ENCODE results near the gene SP3. TPM values are rescaled to one million over a fixed set of nuclear protein-coding genes. Genes with fewer than 3 reads are reported as not detected.

The SP3 gene
- total and polyA plus RNA-seq, 4 donors = 14.5 to 183 (median 55.2) TPM

- no peak for TF ChIP-seq CTCF (IDR thresholded peaks at IDR 0.05; ENCODE audit: control extremely low read depth, extremely low read depth)
- Histone ChIP-seq H3K27ac (ENCODE audit: low read depth in 1 of 2, low read length in 1 of 2) (no peak overlapping the region), H3K4me1 (ENCODE audit: control insufficient read depth in 5 of 5, insufficient read depth in 5 of 5, low read length in 5 of 5) (peaks cover 0 to 27% (median 2%) of the 10 kb centered on the region in 5 donors), H3K27me3 (ENCODE audit: control insufficient read depth in 3 of 3, insufficient read depth in 3 of 3, low read length in 2 of 3) (no peaks in the 10 kb centered on the region), H3K9me3 (ENCODE audit: control insufficient read depth in 4 of 4, insufficient read depth in 3 of 4, low read length in 3 of 4) (no peaks in the 10 kb centered on the region), H3K36me3 (ENCODE audit: control insufficient read depth in 4 of 4, insufficient read depth in 4 of 4, low read length in 4 of 4) (no peaks in the 10 kb centered on the region), H3K4me3 (no peak overlapping the region), H3K9ac (ENCODE audit: insufficient read depth in 1 of 2, low read length in 2 of 2) (no peak overlapping the region)
- DNase-seq (peak; percentile 77 to 88 (median 85)), ATAC-seq (ENCODE audit: insufficient read depth, low FRiP score) (no peak)
- 20 to 30% methylated on average over 4 of the region's 4 CpGs for WGBS, 2 donors
Measured at GRCh38 chr2:173881461-173881860, 83.7 kb downstream of the SP3 start.

GRCh38 chr2:173880561-173880960 lies 84.6 kb downstream of the SP3 start:
- no peak for TF ChIP-seq CTCF (IDR thresholded peaks at IDR 0.05; ENCODE audit: control extremely low read depth, extremely low read depth)
- H3K9ac ChIP-seq (ENCODE audit: insufficient read depth in 1 of 2, low read length in 2 of 2) = no peak overlapping the region
- H3K36me3 ChIP-seq (ENCODE audit: control insufficient read depth in 4 of 4, insufficient read depth in 4 of 4, low read length in 4 of 4) = no peaks in the 10 kb centered on the region
- 87 to 91% methylated on average over 6 of the region's 6 CpGs for WGBS, 2 donors
- no peaks in the 10 kb centered on the region for H3K9me3 ChIP-seq (ENCODE audit: control insufficient read depth in 4 of 4, insufficient read depth in 3 of 4, low read length in 3 of 4)
- H3K4me1 ChIP-seq (ENCODE audit: control insufficient read depth in 5 of 5, insufficient read depth in 5 of 5, low read length in 5 of 5) = peaks cover 0 to 27% (median 2%) of the 10 kb centered on the region in 5 donors
- DNase-seq = no peak
- no peak overlapping the region for H3K4me3 ChIP-seq
- no peak overlapping the region for H3K27ac ChIP-seq (ENCODE audit: low read depth in 1 of 2, low read length in 1 of 2)
- no peaks in the 10 kb centered on the region for H3K27me3 ChIP-seq (ENCODE audit: control insufficient read depth in 3 of 3, insufficient read depth in 3 of 3, low read length in 2 of 3)
- ATAC-seq (ENCODE audit: insufficient read depth, low FRiP score) = no peak

- no peak for TF ChIP-seq CTCF (IDR thresholded peaks at IDR 0.05; ENCODE audit: control extremely low read depth, extremely low read depth)
- no peaks in the 10 kb centered on the region for H3K27me3 ChIP-seq (ENCODE audit: control insufficient read depth in 3 of 3, insufficient read depth in 3 of 3, low read length in 2 of 3)
- H3K4me3 ChIP-seq = no peak overlapping the region
- 90 to 92% methylated on average over 9 of the region's 9 CpGs for WGBS, 2 donors
- DNase-seq = no peak
- H3K27ac ChIP-seq (ENCODE audit: low read depth in 1 of 2, low read length in 1 of 2) = no peak overlapping the region
- H3K9me3 ChIP-seq (ENCODE audit: control insufficient read depth in 4 of 4, insufficient read depth in 3 of 4, low read length in 3 of 4) = no peaks in the 10 kb centered on the region
- peaks cover 0 to 9% (median 2%) of the 10 kb centered on the region in 5 donors for H3K4me1 ChIP-seq (ENCODE audit: control insufficient read depth in 5 of 5, insufficient read depth in 5 of 5, low read length in 5 of 5)
- no peak for ATAC-seq (ENCODE audit: insufficient read depth, low FRiP score)
- H3K36me3 ChIP-seq (ENCODE audit: control insufficient read depth in 4 of 4, insufficient read depth in 4 of 4, low read length in 4 of 4) = no peaks in the 10 kb centered on the region
- H3K9ac ChIP-seq (ENCODE audit: insufficient read depth in 1 of 2, low read length in 2 of 2) = no peak overlapping the region
Measured at GRCh38 chr2:173876833-173877413, 88.2 kb downstream of the SP3 start.

- Histone ChIP-seq H3K4me3 (no peak overlapping the region), H3K4me1 (ENCODE audit: control insufficient read depth in 5 of 5, insufficient read depth in 5 of 5, low read length in 5 of 5) (no peaks in the 10 kb centered on the region), H3K9me3 (ENCODE audit: control insufficient read depth in 4 of 4, insufficient read depth in 3 of 4, low read length in 3 of 4) (no peaks in the 10 kb centered on the region), H3K27me3 (ENCODE audit: control insufficient read depth in 3 of 3, insufficient read depth in 3 of 3, low read length in 2 of 3) (no peaks in the 10 kb centered on the region), H3K27ac (ENCODE audit: low read depth in 1 of 2, low read length in 1 of 2) (no peak overlapping the region), H3K36me3 (ENCODE audit: control insufficient read depth in 4 of 4, insufficient read depth in 4 of 4, low read length in 4 of 4) (no peaks in the 10 kb centered on the region), H3K9ac (ENCODE audit: insufficient read depth in 1 of 2, low read length in 2 of 2) (no peak overlapping the region)
- ATAC-seq (ENCODE audit: insufficient read depth, low FRiP score) = no peak
- 73 to 83% methylated on average over 1 of the region's 1 CpG for WGBS, 2 donors
- TF ChIP-seq CTCF (IDR thresholded peaks at IDR 0.05; ENCODE audit: control extremely low read depth, extremely low read depth) = no peak
- no peak for DNase-seq
Measured at GRCh38 chr2:173874894-173875237, 90.3 kb downstream of the SP3 start.
